ENCODE measurements around the gene EDN1. TPM values are rescaled to one million over a fixed set of nuclear protein-coding genes. Genes with fewer than 3 reads are reported as not detected.

The EDN1 gene
- polyA plus RNA-seq, 1 donor, result 36.4 TPM

DNA sequence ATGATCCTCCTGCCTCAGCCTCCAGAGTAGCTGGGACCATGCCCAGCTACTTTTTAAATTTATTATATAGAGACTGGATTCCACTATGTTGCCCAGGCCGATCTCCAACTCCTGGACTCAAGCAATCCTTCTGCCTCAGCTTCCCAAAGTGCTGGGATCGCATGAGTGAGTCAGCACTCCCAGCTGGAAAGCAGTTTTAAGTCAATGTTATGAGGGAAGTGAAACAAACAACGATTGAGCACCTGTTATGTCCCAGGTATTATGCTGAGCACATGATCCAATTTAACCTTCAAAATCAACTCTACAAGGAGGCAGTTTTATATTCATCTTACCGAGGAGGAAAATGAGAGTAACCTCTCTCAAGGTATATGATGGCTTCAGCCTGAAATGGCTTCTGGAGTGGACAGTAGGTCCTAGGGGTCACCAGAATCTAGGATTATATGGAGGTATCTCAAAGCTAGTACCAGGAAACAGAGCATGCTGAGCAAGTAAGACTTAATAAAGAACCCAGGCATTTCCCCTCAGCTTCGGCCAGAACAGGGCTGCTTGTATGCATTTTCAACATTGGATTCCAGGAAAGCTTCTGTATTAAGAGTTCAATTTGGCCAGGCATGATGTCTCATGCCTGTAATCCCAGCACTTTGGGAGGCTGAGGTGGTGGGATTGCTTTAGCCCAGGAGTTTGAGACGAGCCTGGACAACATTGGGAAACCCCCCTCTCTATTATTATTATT lies 55.0 kb downstream of the EDN1 start:
- peak in 1 of 2 donors; percentile 61 for DNase-seq
- H3K9me3 ChIP-seq (ENCODE audit: control insufficient read depth, low read depth, low read length), result no peaks in the 10 kb centered on the region
- H3K4me1 ChIP-seq (ENCODE audit: control insufficient read depth, insufficient read depth, low read length), result peaks cover 71% of the 10 kb centered on the region
- no peaks in the 10 kb centered on the region for H3K36me3 ChIP-seq (ENCODE audit: control insufficient read depth, insufficient read depth, low read length)
- no peak overlapping the region for H3K4me3 ChIP-seq (ENCODE audit: low read length)
- 60% methylated on average over 2 of the region's 6 CpGs for WGBS (ENCODE audit: insufficient coverage, low lambda C conversion rate)
- peak overlapping the region; percentile 8 for H3K27ac ChIP-seq (ENCODE audit: low read length)
- H3K27me3 ChIP-seq (ENCODE audit: control insufficient read depth, insufficient read depth, low read length), result no peaks in the 10 kb centered on the region

DNA sequence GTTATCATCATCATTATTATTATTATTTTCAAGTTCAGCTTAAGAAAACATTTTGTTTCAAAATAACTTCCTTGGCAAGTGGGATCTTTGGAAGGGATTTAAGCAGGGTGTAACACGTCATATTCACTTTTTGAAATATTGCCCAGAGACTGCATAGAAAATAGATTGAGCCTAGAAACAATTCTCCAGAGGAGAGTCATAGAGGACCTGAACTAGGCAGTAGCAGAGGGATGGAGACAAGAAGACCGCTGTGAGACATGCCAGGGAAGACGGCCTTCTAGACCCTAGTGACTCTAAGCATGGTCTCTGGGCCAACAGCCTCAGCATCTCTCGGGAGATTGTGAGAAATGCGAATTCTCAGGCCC lies 55.5 kb downstream of the EDN1 start:
- no peaks in the 10 kb centered on the region for H3K9me3 ChIP-seq (ENCODE audit: control insufficient read depth, low read depth, low read length)
- WGBS (ENCODE audit: insufficient coverage, low lambda C conversion rate), result no CpG with 5 or more reads among the region's 5 CpGs
- no peaks in the 10 kb centered on the region for H3K36me3 ChIP-seq (ENCODE audit: control insufficient read depth, insufficient read depth, low read length)
- DNase-seq, result no peak
- no peak overlapping the region for H3K4me3 ChIP-seq (ENCODE audit: low read length)
- H3K4me1 ChIP-seq (ENCODE audit: control insufficient read depth, insufficient read depth, low read length), result peaks cover 71% of the 10 kb centered on the region
- H3K27ac ChIP-seq (ENCODE audit: low read length), result no peak overlapping the region
- H3K27me3 ChIP-seq (ENCODE audit: control insufficient read depth, insufficient read depth, low read length), result no peaks in the 10 kb centered on the region
